Measurements from ENCODE around the gene DDX39A. TPM values are rescaled to one million over a fixed set of nuclear protein-coding genes. Genes with fewer than 3 reads are reported as not detected.

Gene DDX39A
- total and polyA plus RNA-seq, 5 donors, result 20.7 to 34.7 (median 30.3) TPM

DNA sequence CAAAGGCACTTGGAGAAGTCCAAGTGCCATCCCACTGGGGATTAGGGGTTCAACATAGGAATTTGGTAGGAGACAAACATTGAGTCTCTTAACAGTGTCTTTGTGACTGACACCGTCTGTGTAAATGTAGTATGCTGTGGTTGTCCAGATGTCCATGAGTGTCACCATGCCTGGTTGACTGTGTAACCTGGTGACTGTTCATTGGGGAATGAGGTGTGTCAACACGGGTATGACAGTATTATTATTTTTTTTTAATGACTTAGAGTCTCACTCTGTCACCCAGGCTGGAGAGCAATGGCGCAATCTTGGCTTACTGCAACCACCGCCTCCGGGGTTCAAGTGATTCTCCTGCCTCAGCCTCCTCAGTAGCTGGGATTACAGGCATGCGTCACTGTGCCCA lies 30.2 kb upstream of the DDX39A start:
- H3K27ac ChIP-seq (ENCODE audit: low read length), result no peak overlapping the region
- DNase-seq (no peak), ATAC-seq (no peak)
- no peaks in the 10 kb centered on the region for H3K27me3 ChIP-seq (ENCODE audit: control insufficient read depth, insufficient read depth)
- H3K4me3 ChIP-seq (ENCODE audit: low read length), result no peak overlapping the region
- no peaks in the 10 kb centered on the region for H3K4me1 ChIP-seq (ENCODE audit: control insufficient read depth, insufficient read depth, low read length)
- WGBS, result 94% methylated on average over 6 of the region's 6 CpGs
- H3K9me3 ChIP-seq (ENCODE audit: control insufficient read depth, low read length), result no peaks in the 10 kb centered on the region
- intact Hi-C loops (cut with DNase I), result no loop called here

DNA sequence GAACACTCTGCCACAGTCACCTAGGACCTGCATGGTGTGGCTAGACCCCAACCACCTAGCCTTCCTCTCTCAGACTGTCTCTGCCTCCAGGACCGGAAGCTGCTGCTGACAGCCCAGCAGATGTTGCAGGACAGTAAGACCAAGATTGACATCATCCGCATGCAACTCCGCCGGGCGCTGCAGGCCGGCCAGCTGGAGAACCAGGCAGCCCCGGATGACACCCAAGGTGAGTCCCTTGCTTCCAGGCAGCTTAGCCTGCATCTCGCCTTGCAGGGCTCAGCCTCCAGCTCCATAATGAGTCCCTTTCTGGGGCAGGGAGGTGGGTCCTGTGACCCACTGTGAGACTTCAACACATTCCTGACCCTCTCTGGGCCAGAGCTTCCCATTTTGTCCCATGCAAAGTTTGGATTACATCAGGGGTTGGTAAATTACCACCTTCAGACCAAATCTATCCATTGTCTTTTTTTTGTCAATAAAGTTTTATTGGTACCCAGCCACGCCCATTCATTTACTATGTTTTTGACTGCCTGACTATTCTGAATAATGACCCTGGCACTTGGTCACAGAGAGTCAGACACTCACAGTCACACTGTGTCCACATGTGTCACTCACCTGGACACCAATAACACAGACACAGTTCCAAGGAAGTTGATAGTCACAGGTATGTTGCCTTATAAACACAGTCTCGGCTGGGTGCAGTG lies 27.3 kb upstream of the DDX39A start:
- WGBS, result 98% methylated on average over 10 of the region's 10 CpGs

DNA sequence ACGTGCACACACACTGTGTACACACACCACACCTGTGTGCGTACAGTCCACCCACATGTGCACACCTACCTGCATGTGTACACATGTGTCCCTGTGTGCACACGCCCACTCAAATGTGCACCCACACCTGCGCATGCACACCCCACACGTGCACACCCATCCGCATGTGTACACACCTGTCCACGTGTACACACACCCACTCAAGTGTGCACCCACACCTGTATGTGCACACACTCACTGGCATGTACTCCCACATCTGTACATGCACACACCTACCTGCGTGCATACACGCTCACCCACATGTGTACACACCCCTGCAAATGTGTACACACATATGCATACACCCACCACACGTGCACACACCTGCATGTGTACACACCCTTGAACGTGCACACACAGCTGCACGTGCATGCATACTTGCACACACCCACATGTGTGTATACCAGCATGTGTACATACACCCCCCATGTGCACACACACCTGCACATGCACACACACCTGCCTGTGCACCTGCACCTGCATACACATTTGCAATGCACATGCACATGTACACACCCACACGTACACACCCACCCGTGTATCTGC lies 24.6 kb upstream of the DDX39A start:
- H3K27ac ChIP-seq (ENCODE audit: low read length), result no peak overlapping the region
- no peak for ATAC-seq
- intact Hi-C loops (cut with DNase I), result no loop called here

More for the DNA sequence above, 27.3 kb upstream of the DDX39A start:
- ATAC-seq, result no peak
- Histone ChIP-seq H3K9me3 (ENCODE audit: control insufficient read depth, low read length) (no peaks in the 10 kb centered on the region), H3K4me1 (ENCODE audit: control insufficient read depth, insufficient read depth, low read length) (no peaks in the 10 kb centered on the region), H3K27ac (ENCODE audit: low read length) (no peak overlapping the region), H3K4me3 (ENCODE audit: low read length) (no peak overlapping the region), H3K27me3 (ENCODE audit: control insufficient read depth, insufficient read depth) (no peaks in the 10 kb centered on the region)
- intact Hi-C loops (cut with DNase I), result no loop called here
- no peak for DNase-seq

DNA sequence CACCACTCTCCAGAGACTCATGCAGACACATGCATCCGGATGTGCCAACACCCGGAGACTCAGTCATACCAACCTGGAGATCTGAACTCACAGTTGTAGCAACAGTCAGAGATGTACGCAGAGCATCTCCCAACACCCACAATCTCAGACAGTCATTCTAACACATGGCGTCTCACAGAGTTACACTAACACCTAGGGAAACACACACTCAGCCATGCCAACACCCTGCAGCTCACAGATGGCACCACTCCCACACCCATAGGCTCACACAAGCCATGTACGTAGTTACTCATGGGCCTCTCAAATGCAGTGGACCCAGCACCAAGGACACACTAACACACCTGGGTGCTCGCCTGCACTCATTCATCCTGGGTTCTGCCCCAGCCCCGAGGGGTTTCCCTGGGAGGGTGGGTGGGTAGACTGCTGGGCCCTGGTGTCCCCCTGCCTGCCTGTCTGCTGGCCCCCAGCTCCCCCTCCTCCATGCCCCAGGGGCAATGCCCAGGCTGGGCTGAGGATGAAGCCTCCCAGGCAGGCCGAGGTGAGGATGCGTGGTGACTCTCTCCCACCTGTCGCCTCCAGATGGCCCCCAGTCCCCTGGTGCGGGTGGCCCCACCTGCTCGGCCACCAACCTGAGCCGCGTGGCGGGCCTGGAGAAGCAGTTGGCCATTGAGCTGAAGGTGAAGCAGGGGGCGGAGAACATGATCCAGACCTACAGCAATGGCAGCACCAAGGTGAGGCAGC lies 23.9 kb upstream of the DDX39A start:
- Histone ChIP-seq H3K4me3 (ENCODE audit: low read length) (no peak overlapping the region), H3K27me3 (ENCODE audit: control insufficient read depth, insufficient read depth) (no peaks in the 10 kb centered on the region), H3K27ac (ENCODE audit: low read length) (no peak overlapping the region), H3K4me1 (ENCODE audit: control insufficient read depth, insufficient read depth, low read length) (peaks cover 2% of the 10 kb centered on the region), H3K9me3 (ENCODE audit: control insufficient read depth, low read length) (no peaks in the 10 kb centered on the region)
- 94% methylated on average over 16 of the region's 16 CpGs for WGBS
- ATAC-seq (no peak), DNase-seq (no peak)
- intact Hi-C loops (cut with DNase I), result no loop called here

More for the DNA sequence above, 24.6 kb upstream of the DDX39A start:
- Histone ChIP-seq H3K4me1 (ENCODE audit: control insufficient read depth, insufficient read depth, low read length) (peaks cover 2% of the 10 kb centered on the region), H3K4me3 (ENCODE audit: low read length) (no peak overlapping the region), H3K9me3 (ENCODE audit: control insufficient read depth, low read length) (no peaks in the 10 kb centered on the region), H3K27me3 (ENCODE audit: control insufficient read depth, insufficient read depth) (no peaks in the 10 kb centered on the region)
- 93% methylated on average over 14 of the region's 14 CpGs for WGBS
- no peak for DNase-seq

DNA sequence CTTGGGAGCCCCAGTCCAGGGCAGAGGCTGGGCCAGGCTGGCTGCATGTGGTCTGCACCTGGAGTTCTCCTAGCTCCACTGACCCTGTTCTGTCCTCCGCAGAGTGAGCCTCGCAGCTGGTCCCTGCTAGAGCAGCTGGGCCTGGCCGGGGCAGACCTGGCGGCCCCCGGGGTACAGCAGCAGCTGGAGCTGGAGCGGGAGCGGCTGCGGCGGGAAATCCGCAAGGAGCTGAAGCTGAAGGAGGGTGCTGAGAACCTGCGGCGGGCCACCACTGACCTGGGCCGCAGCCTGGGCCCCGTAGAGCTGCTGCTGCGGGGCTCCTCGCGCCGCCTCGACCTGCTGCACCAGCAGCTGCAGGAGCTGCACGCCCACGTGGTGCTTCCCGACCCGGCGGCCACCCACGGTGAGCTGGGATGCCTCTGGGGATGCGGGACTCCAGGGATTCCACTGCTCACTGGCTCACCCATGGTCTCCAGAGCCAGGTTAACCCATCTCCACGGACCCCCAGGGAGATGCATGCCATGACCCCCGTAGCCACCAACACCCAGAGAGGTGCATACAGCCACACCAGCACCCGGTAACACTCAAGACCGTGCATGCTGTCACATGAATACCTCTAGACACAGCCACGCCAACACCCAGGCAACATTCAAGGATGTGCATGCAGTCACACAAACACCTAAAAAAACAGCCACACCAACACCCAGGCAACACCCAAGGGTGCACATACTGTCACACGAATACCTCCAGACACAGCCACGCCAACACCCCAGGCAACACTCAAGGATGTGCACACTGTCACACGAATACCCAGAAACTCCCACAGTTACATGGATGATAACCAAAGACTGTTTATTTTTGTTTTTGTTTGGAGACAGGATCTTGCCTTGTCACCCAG lies 22.1 kb upstream of the DDX39A start:
- DNase-seq, result peak in 1 of 3 donors; percentile 56
- Histone ChIP-seq H3K4me3 (ENCODE audit: low read length) (no peak overlapping the region), H3K9me3 (ENCODE audit: control insufficient read depth, low read length) (no peaks in the 10 kb centered on the region), H3K27ac (ENCODE audit: low read length) (no peak overlapping the region), H3K27me3 (ENCODE audit: control insufficient read depth, insufficient read depth) (no peaks in the 10 kb centered on the region), H3K4me1 (ENCODE audit: control insufficient read depth, insufficient read depth, low read length) (peaks cover 2% of the 10 kb centered on the region)
- ATAC-seq, result no peak
- intact Hi-C loops (cut with DNase I), result no loop called here
- 85% methylated on average over 34 of the region's 34 CpGs for WGBS

DNA sequence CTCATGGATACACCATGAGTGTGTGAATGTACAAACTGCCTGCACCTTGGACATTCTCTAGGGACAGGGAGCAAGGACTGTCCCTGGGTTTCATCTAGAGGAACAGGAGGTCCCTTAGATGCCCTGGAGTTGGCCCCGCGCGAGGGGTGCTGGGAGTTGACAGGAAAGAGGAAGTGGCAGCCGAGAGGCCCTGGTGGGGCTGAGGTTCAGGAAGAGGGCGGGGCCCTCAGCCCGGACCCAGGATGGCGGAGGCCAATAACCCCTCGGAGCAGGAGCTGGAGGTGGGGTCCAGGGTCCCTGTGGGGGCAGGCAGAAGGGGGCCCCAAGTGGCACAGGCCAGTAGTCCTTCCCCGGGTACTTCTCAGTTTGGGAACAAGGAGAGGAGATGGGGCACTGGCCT lies 20.9 kb upstream of the DDX39A start:
- DNase-seq, result peak; percentile 75 to 92 (median 91)
- ATAC-seq, result peak; percentile 61 to 71
- intact Hi-C loops (cut with DNase I), result no loop called here
- Histone ChIP-seq H3K9me3 (ENCODE audit: control insufficient read depth, low read length) (no peaks in the 10 kb centered on the region), H3K27ac (ENCODE audit: low read length) (no peak overlapping the region), H3K4me1 (ENCODE audit: control insufficient read depth, insufficient read depth, low read length) (peaks cover 4% of the 10 kb centered on the region), H3K4me3 (ENCODE audit: low read length) (peak overlapping the region; percentile 2), H3K27me3 (ENCODE audit: control insufficient read depth, insufficient read depth) (no peaks in the 10 kb centered on the region)
- 28% methylated on average over 9 of the region's 9 CpGs for WGBS

DNA sequence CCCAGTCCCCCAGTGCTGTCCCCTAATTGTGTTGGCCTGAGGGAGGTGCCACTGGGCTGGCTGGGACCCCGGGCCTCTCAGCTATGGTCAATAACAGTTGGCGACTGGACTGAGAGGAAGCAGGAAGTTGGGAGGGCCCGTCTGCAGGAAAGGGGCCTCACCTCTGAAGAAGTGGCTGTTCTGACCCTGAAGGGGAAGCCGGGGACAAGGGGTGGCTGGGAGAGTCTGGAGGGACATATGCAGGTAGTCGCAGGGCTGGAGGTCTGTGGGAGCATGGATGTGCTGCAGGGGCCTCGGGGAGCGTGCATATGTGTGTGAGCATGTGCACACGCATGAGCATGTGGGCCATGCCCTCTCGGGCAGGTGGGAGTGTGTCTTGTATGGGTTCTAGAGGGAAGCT lies 19.9 kb upstream of the DDX39A start:
- Histone ChIP-seq H3K4me3 (ENCODE audit: low read length) (no peak overlapping the region), H3K4me1 (ENCODE audit: control insufficient read depth, insufficient read depth, low read length) (peaks cover 4% of the 10 kb centered on the region), H3K27me3 (ENCODE audit: control insufficient read depth, insufficient read depth) (no peaks in the 10 kb centered on the region), H3K27ac (ENCODE audit: low read length) (no peak overlapping the region), H3K9me3 (ENCODE audit: control insufficient read depth, low read length) (no peaks in the 10 kb centered on the region)
- ATAC-seq (no peak), DNase-seq (no peak)
- 55% methylated on average over 9 of the region's 9 CpGs for WGBS
- intact Hi-C loops (cut with DNase I), result no loop called here

DNA sequence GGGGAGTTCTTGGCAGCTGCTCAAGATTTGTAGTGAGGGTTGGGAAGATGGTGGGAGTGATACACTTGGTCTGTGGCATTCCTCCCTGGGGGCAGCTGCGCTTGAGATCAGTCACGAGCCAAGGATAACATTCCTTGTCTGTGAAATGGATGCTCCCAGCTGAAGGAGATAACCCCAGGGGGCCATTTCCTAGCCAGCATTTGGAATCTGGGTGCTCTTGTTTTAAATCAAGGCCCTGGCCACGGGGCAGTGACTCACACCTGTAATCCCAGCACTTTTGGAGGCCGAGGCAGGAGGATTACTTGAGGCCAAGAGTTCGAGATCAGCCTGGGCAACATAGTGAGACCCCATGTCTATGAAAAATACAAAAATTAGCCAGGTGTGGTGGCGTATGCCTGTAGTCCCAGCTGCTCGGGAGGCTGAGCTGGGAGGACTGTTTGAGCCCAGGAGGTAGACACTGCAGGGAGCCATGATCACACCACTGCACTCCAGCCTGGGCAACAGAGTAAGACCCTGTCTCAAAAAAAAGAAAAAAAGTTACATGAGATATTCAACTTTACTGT lies 18.5 kb upstream of the DDX39A start:
- peaks cover 4% of the 10 kb centered on the region for H3K4me1 ChIP-seq (ENCODE audit: control insufficient read depth, insufficient read depth, low read length)
- intact Hi-C loops (cut with DNase I), result no loop called here
- no peak for ATAC-seq
- WGBS, result 87% methylated on average over 7 of the region's 7 CpGs
- no peak for DNase-seq
- H3K27ac ChIP-seq (ENCODE audit: low read length), result no peak overlapping the region
- H3K4me3 ChIP-seq (ENCODE audit: low read length), result no peak overlapping the region
- no peaks in the 10 kb centered on the region for H3K9me3 ChIP-seq (ENCODE audit: control insufficient read depth, low read length)
- H3K27me3 ChIP-seq (ENCODE audit: control insufficient read depth, insufficient read depth), result no peaks in the 10 kb centered on the region

DNA sequence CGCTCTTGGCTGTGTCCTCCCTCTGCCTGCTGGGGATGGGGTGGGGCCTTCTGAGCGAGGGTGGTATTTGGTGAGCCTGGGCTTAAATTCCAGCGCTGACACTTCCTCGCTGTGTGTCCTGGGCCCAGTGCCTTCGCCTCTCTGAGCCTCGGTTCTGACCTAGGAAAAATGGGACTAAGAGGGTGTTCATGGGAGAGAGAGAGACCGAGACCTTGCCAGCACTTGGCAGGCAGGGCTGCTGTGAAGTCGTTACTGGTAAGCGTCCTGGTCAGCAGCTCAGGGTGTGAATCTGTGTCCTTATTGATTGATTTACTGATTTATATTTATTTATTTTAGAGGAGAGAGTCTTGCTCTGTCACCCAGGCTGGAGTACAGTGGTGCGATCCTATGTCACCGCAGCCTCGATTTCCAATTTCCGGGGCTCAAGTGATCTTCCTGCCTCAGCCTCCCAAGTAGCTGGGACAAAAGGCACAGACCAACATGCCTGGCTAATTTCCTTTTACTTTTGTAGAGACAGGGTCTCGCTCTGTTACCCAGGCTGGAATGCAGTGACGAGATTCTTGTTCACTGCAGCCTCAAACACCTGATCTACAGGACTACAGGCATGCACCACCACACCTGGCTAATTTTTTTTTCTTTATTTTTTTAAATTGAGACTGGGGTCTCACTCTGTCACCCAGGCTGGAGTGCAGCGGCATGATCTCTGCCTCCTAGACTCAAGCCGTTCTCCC lies 16.3 kb upstream of the DDX39A start:
- Histone ChIP-seq H3K4me3 (ENCODE audit: low read length) (no peak overlapping the region), H3K27me3 (ENCODE audit: control insufficient read depth, insufficient read depth) (no peaks in the 10 kb centered on the region), H3K4me1 (ENCODE audit: control insufficient read depth, insufficient read depth, low read length) (peaks cover 4% of the 10 kb centered on the region), H3K9me3 (ENCODE audit: control insufficient read depth, low read length) (no peaks in the 10 kb centered on the region), H3K27ac (ENCODE audit: low read length) (peak overlapping the region; percentile 62)
- DNase-seq (no peak), ATAC-seq (no peak)
- intact Hi-C loops (cut with DNase I), result no loop called here
- WGBS, result 64% methylated on average over 17 of the region's 17 CpGs

Measured in right cardiac atrium (tissue), 5 donors.